GM12873 (cell line): ENCODE data around the gene TAF1A.

ENCODE experiments used
- CTCF ChIP-seq: IDR thresholded peaks from 2 replicates; pipeline ENCODE4 v1.5.1; 2012; ENCODE audit warnings: low read depth, mild to moderate bottlenecking, moderate library complexity, low read length, control low read depth; ENCODE audit not compliant: insufficient read depth; ENCODE audit errors: missing control alignments

TAF1A gene

GRCh38 chr1:222529916-222530315, 59.8 kb downstream of the TAF1A start:
- no peak for TF ChIP-seq CTCF

GRCh38 chr1:222529181-222529580, 60.6 kb downstream of the TAF1A start:
- TF ChIP-seq CTCF, result no peak

- no peak for TF ChIP-seq CTCF
Observed at GRCh38 chr1:222525951-222526350, 63.8 kb downstream of the TAF1A start.

- TF ChIP-seq CTCF, result no peak
Observed at GRCh38 chr1:222523852-222524251, 65.9 kb downstream of the TAF1A start.

- TF ChIP-seq CTCF, result no peak
Observed at GRCh38 chr1:222522105-222522915, 67.4 kb downstream of the TAF1A start.

- no peak for TF ChIP-seq CTCF
Observed at GRCh38 chr1:222521299-222522104, 68.2 kb downstream of the TAF1A start.
